Lower lobe of right lung (tissue), 2 donors: ENCODE results near the gene DSG3. TPM values are rescaled to one million over a fixed set of nuclear protein-coding genes. Genes with fewer than 3 reads are reported as not detected.

ENCODE experiments used
- ATAC-seq, 2 donors: fragments of 200-7000 bp; cut with Tn5 transposase; one replicate each; pipeline ENCODE4 v1.9.1; 2020 to 2022; ENCODE audit warnings: mild to moderate bottlenecking in 2 of 2, moderate library complexity in 2 of 2
- DNase-seq: peaks from one replicate; pipeline ENCODE4 v3.0.0-alpha.2; 2020
- H3K27ac ChIP-seq: fragments of 200-600 bp; one replicate; pipeline ENCODE4 v1.8.0; 2022
- H3K27me3 ChIP-seq: fragments of 200-600 bp; one replicate; pipeline ENCODE4 v1.8.0; 2022; ENCODE audit warnings: low read depth
- H3K36me3 ChIP-seq: fragments of 200-600 bp; one replicate; pipeline ENCODE4 v1.8.0; 2022; ENCODE audit warnings: mild to moderate bottlenecking
- H3K4me1 ChIP-seq: fragments of 200-600 bp; one replicate; pipeline ENCODE4 v1.8.0; 2022
- H3K4me3 ChIP-seq: fragments of 200-600 bp; one replicate; pipeline ENCODE4 v1.8.0; 2022; ENCODE audit warnings: mild to moderate bottlenecking
- H3K9me3 ChIP-seq: fragments of 200-600 bp; one replicate; pipeline ENCODE4 v1.8.0; 2022
- CTCF ChIP-seq: fragments of 200-600 bp; IDR thresholded peaks from one replicate; pipeline ENCODE4 v1.8.0; 2022; ENCODE audit warnings: antibody characterized with exemption, mild to moderate bottlenecking
- intact Hi-C: fragments of 100-400 bp; cut with DNase I; formaldehyde crosslinking; loops from one replicate; pipeline ENCODE4 v1.11.0; 2022
- total RNA-seq: library from RNA; stranded (reverse); fragmentation: NEBNext Ultra II Directional; extraction: Animal tissue kit (Norgen Biotek cat#: 25700); gene quantifications from one replicate; pipeline ENCODE4 v1.2.1, GENCODE V29; 2021
- donor health status: DM: no; HTN: yes; CAD: no; lungs with severe emphysema.

Gene DSG3
- total RNA-seq, 1 donor from 2014 or later: not detected

GRCh38 chr18:31440787-31441186, 6.8 kb upstream of the DSG3 start:
- TF ChIP-seq CTCF: no peak
- intact Hi-C loops: no loop called here
- H3K27ac ChIP-seq: no peak overlapping the region
- no peak overlapping the region for H3K4me3 ChIP-seq
- H3K9me3 ChIP-seq: no peaks in the 10 kb centered on the region
- DNase-seq: no peak
- no peaks in the 10 kb centered on the region for H3K4me1 ChIP-seq
- H3K27me3 ChIP-seq: no peaks in the 10 kb centered on the region
- no peaks in the 10 kb centered on the region for H3K36me3 ChIP-seq
- ATAC-seq: no peak

- DNase-seq: no peak
- Histone ChIP-seq H3K9me3 (no peaks in the 10 kb centered on the region), H3K27me3 (no peaks in the 10 kb centered on the region), H3K36me3 (no peaks in the 10 kb centered on the region), H3K4me3 (no peak overlapping the region), H3K4me1 (no peaks in the 10 kb centered on the region), H3K27ac (no peak overlapping the region)
- intact Hi-C loops: no loop called here
- ATAC-seq: no peak
- TF ChIP-seq CTCF: no peak
These were observed 6.0 kb upstream of the DSG3 start for GRCh38 chr18:31441493-31441892.

- intact Hi-C loops: no loop called here
- DNase-seq (no peak), ATAC-seq (no peak)
- H3K4me3 ChIP-seq: no peak overlapping the region
- no peak overlapping the region for H3K27ac ChIP-seq
- no peaks in the 10 kb centered on the region for H3K4me1 ChIP-seq
- no peaks in the 10 kb centered on the region for H3K27me3 ChIP-seq
- no peaks in the 10 kb centered on the region for H3K36me3 ChIP-seq
- no peaks in the 10 kb centered on the region for H3K9me3 ChIP-seq
- no peak for TF ChIP-seq CTCF
These were observed 3.4 kb upstream of the DSG3 start for GRCh38 chr18:31444142-31444541.

GRCh38 chr18:31445908-31446307, 1.6 kb upstream of the DSG3 start:
- intact Hi-C loops: no loop called here
- no peak for TF ChIP-seq CTCF
- H3K27ac ChIP-seq: no peak overlapping the region
- H3K36me3 ChIP-seq: no peaks in the 10 kb centered on the region
- H3K4me3 ChIP-seq: no peak overlapping the region
- H3K27me3 ChIP-seq: no peaks in the 10 kb centered on the region
- DNase-seq (no peak), ATAC-seq (no peak)
- H3K9me3 ChIP-seq: no peaks in the 10 kb centered on the region
- no peaks in the 10 kb centered on the region for H3K4me1 ChIP-seq

GRCh38 chr18:31446854-31447253, 687 bp upstream of the DSG3 start:
- H3K4me3 ChIP-seq: no peak overlapping the region
- no peaks in the 10 kb centered on the region for H3K9me3 ChIP-seq
- no peak overlapping the region for H3K27ac ChIP-seq
- intact Hi-C loops: no loop called here
- TF ChIP-seq CTCF: no peak
- no peaks in the 10 kb centered on the region for H3K27me3 ChIP-seq
- no peaks in the 10 kb centered on the region for H3K4me1 ChIP-seq
- H3K36me3 ChIP-seq: no peaks in the 10 kb centered on the region
- ATAC-seq (no peak), DNase-seq (no peak)

GRCh38 chr18:31450409-31450808, 2.9 kb downstream of the DSG3 start:
- Histone ChIP-seq H3K27ac (no peak overlapping the region), H3K9me3 (no peaks in the 10 kb centered on the region), H3K4me3 (no peak overlapping the region), H3K27me3 (no peaks in the 10 kb centered on the region), H3K4me1 (no peaks in the 10 kb centered on the region), H3K36me3 (no peaks in the 10 kb centered on the region)
- no peak for ATAC-seq
- TF ChIP-seq CTCF: no peak
- intact Hi-C loops: no loop called here
- DNase-seq: no peak
